Stimulated activated CD4-positive, alpha-beta T cell treated with anti-CD3 and anti-CD28 coated beads, TNF-alpha, amount 100 ng/mL, for 4 hours (primary cell): ENCODE results near the gene PLOD2.
"Not testable (repeated sequence)": the region's sequence is repeated elsewhere in the genome, so short reads cannot be mapped to it uniquely, and the experiment has no call there.

Source experiments
- DNase-seq, 3 experiments: peaks; one replicate each; pipeline ENCODE4 v3.0.0-alpha.2; 2020; ENCODE audit warnings: low read depth in 3 of 3

PLOD2 gene

DNA sequence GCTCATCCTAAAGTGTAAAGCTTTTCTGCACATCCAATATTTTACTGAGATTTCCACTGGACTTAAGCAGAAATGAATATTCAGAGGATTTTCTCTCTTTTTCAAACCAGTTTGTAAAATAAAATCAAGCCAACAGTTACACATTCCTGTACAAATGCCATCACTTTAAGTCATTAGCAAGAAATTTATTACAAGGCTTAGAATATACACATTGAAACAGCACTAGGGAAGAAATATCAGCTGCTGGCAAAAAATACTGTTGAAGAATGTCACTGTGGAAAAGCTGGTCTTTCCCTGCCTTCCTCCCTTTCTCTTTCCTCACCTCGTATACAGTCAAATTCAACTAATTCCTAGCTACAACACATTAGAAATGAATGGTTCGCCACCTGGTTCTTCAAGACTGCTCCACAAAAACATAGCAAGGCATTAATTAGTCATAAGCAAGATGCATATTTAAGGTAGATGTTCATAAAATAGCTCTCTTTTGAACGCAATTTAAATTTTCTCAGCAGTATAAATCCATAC, 21.3 kb downstream of the PLOD2 start:
- DNase-seq, result no peak

DNA sequence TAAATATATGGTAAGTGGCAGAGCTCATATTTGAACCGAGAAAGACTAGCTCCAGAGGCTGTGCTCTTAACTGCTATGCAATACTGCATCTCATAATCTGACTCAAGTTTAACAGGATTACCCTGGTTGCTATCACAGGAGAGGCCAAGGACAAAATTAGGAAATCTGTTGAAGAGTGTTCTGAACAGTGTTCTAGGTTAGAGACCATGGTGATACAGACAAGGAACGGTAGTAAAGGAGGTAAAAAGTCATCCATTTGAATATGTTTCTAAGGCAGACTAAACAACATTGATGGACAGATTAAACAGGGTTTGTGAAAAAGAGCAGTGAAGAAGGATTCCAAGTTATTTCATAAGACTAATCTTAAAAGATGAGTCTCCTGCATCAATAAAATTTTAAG, 22.1 kb downstream of the PLOD2 start:
- no peak for DNase-seq

DNA sequence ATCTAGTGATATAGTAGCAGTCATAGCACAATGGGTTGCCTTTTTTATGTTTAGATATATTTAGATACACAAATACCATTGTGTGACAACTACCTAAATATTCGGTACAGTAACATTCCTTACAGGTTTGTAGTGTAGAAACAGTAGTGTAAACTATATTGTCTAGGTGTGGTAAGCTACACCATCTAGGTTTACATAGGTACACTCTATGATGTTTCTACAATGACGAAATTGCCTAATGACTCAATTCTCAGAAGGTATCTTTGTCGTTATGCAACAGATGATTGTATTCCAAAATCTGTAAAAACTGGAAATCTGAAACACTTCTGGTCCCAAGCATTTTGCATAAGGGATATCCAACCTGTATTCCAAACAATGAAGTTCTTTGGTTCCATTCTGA, 24.3 kb downstream of the PLOD2 start:
- DNase-seq, result no peak

DNA sequence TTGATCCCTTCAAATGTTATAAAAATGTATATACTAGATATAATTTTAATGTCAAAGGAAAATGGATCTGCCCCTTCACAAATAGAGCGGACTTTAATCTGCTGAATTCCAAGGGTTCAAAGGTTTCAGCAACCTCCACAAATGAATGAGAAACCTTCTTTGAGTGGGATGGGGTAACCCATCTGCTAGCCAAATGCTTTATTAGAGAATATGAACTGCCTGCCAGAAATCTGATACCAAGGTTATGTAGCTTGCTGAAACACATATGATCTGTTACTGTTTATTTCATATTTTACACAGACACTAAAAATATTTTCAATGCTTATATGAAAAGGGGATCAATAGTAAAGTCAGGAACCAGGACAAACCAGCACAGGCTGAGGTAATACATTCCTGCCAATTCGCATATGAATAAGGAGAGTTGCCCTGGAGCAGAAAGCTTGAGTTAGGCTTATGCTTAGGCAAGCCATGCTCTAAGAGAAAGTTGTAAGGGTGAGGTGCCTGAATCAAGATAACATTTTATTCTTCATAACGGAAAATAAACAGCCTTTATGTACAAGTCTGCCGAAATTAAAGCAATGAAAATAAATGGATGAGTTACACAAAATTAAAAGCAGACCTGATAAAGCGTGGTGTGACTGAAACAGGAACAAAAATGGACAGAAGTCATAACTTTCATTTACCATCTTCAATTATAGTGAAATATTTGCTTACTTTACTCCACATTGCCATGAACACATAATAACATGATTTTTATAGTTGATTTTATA, 26.5 kb downstream of the PLOD2 start:
- DNase-seq, result no peak

DNA sequence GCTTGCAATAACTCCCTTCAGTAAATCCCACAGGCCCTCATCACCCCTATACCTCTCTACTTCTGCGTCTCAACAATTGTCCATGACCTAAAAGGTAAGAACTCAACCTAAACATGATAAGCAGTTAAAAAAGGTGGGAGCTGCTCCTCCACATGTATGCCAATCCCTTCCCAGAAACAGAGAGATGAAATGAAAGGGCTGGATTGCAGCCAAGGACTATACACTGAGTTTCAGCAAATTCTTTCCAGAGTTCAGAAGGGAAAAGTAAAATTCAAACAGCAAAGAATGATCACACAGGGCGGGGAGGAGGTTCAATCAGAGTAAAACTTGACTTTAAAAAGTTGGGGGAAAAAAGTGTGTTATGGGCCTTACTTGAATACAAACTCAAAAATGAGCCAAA, 27.5 kb downstream of the PLOD2 start:
- DNase-seq, result no peak

DNA sequence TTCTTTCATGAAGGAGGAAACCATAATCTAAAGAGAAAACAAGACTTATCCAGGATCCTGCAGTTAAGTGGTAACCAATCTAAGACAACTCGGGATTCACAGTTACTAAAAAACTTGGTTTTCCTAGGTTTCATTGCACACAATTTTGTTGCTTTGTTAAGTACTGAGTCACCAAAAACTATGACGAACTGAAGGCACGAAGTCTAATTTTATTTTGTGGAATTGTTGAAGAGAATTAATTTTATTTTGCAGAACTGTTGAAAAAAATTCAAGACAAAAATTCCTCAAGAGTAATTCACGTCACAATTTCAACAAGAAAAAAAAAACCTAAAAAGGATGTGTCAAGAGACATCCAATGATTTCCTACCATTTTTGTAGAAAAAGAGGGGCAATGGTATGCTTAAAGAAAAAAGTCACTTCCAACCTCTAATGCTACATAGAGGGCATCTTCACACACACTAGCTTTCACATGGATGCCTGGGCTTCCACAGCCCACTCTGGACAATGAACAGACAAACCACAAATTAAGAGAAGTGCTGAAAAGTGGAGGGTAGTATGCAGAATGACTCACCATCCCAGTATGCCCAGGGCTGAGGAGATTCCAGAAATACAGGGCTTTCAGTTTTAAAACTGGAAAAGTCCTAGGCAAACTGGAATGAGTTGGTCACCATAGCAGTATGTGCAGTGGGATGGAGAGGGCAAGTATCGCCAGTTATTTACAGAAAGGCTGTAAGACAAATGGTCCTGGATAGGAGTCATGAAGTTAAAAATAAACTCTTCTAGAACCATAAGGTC, 29.2 kb downstream of the PLOD2 start:
- DNase-seq, result no peak

DNA sequence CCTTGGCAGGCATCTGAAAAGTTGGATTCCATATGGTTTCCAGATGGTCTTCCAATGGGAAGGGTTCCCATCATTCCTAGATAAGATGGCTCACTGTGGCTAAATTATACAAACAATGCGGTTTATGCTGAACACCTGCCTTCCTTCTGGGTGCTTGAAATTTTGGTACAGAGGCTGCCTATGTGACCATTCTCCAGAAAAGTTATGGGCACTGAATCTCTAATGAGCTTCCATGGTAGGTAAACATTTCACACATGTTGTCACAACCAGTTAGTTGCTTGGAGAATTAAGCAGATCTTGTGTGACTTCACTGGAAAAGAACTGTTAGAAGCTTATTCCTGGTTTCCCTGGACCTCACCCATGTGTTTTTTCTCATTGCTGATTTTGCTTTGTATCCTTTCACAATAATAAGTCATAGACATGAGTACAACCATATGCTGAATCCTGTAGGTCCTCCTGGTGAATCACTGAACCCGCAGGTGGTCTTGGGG, 30.1 kb downstream of the PLOD2 start:
- no peak for DNase-seq

DNA sequence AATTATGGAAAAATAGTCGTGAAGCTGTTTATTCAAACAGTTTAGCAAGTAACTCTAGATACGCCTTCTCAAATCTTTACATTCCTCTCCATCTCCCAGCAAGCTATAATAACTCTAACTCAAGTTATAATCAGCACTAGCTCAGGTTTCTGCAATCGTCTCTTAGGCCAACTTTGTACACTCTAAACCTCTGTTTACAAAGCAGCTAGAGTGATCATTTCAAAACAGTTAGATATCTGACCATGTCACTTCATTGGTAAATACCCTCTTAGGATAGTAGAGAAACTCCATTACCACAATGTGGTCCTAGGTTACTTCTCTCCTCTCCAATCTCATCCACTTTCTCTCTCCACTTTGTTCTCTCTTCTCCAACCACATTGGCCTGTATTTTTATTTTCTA, 31.2 kb downstream of the PLOD2 start:
- DNase-seq, result no peak

DNA sequence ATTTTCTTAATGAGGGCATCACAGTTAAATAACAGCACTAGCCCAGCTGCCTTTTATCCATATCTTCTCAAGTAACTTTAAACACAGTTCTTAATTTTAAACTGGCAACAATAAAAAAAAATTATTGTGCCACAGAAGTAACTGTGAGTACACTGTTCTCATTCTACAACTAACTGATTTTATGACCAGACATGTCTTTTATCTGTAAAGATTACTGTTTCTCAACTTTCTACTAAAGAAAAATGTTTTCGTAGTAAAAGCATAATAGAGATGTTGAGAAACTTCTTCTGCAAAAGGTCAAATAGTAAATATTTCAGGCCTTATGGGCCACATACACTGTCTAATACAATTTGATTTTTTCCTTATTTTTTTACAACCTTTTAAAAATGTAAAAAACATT, 32.0 kb downstream of the PLOD2 start:
- no peak for DNase-seq

DNA sequence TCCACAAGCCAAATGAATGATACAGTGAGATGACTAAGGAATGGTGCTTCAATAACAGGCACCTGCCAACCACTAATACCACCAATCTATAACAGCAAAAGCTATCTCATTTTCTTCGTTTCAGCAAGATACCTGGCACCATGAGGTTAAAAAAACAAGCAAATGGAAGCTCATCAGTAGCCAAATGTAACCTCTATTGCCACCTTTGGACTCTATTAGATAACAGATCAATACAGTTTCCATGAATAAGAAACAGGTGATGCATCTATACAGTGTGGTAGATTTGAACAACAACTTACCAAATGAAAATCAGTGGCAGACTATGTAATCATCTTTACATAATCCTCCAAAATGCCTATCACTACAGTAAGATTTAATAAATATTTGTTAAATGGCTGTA, 32.8 kb downstream of the PLOD2 start:
- no peak for DNase-seq

DNA sequence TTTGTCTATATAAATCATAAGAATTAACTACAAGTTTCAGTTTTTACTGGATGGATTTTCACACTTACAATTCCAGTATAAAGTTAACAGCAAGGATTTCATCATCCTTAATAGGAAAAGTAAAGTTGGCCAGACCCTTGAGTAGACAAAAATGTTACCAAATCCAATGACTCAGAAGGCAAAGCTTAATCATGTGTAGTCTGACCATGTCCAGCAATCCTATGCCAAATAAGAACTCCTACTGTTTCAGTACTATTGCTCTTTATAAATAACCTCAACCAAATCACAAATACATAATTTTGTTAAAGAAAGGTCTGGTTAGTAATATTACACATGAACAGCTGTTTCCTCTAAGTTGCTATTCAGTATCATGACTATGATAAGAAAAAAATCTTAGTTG, 35.0 kb downstream of the PLOD2 start:
- DNase-seq, result no peak

DNA sequence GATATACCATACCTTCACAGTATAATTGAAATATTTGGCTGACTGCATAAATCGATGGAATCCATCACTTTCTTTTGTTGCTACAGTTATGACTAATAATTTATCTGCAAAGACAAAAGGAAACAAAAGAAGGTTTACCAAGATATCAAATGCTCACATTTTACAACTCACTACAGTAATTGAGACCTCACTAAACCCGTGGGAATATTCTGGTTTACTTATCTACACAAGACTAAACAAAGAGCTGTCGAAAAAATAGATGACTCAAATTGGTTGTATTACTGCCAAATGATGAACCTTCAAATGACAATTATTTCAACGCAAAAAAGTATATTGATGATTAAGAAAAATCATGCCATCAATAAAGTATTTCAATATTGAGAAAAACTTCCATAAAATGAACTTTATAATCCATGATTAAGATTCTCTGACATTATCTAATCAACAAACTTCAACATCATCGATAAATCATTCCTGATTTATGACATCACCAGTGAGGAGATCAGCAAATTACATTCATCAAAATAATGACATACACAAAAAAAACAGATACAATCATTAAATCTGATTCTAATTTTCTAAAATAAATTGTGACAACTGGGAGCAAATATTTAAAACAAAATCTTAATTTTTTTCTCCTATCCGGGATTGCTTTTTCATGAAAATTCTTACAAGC, 36.7 kb downstream of the PLOD2 start:
- no peak for DNase-seq

DNA sequence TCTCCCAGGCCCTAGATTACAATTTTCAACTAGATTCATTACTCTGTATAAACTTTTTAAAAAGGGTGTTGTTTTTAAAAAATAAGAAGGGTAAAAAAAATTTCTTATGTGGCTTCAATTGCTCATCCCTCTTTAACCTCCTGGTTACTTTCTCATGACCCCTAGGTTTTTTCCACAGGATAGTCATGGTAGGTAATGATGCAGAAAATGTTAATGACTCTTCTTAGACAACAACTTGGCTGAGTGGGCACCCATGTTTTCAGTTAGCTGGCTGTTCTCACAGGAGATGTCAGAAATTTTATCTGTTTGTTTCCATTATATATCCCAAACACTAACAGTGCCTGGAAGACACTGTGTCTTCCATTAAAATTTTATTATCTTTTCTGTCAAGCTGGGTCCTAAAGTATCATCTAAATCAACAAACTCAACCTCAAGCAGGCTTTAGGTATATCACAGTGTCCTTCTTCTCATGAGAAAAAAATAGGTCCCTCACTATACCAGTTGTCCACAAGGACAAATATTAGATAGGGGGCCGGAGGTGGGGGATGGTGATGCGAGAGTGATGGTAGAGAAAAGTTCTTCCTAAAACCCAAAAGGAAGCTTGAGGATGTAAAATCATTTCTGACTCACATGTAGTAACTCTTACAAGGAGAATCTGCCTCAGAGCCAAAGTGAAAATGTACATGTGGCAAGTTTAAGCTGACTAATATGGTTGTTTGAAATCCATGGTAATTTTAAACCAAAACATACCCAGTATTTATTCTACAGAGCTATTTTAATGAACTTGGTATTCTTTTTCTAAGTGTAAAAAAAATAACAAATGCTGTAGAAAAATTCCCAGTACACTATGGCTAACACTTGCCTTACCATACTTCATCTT, 43.3 kb downstream of the PLOD2 start:
- no peak for DNase-seq

DNA sequence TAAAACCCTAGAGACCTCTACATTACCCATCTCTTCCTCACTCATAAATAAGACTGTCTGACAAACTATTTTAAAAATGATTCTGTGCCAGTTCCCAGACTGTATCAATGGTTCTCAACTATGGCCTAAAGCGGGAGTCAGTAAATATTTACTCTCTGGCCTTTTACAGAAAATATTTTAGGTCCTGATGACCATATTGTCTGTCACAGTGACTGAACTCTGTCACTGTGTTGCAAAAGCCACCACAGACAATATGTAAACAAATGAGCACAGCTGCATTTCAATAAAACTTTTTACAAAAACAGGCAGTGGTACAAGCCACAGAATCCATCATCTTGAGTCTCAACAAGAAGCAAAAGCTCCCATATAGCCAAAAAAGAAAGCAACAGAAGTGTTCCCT, 45.4 kb downstream of the PLOD2 start:
- no peak for DNase-seq

DNA sequence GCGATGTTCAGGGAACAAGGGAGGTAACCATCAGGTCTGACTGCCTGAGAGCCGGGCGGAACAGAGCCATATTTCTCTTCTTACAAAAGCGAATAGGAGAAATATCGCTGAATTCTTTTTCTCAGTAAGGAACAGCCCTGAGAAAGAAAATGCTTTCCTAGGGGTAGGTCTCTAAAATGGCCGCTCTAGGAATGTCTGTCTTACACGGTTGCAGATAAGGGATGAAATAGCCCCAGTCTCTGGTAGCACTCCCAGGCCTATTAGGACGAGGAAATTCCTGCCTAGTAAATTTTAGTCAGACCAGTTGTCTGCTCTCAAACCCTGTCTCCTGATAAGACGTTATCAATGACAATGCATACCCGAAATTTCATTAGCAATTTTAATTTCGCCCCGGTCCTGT, 47.2 kb downstream of the PLOD2 start:
- DNase-seq, result not testable (repeated sequence)

DNA sequence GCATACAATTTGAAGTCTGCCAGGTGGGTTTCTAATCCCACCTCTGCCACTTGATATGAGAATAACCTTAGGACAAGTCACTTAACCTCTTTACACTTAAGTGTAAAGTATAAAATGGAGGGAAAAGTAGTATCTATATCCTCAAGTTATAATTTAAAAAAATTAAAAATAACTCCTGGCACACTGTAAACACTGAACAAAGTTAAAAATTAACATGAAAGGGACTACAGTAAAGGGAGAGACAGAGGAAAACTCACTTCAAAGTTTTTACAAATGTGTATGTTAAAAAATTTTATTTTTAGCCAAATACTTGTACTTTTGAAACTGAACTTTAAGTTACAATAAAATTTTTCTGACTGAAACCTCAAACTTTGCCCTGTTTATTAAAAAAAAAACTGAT, 49.6 kb downstream of the PLOD2 start:
- DNase-seq, result no peak

DNA sequence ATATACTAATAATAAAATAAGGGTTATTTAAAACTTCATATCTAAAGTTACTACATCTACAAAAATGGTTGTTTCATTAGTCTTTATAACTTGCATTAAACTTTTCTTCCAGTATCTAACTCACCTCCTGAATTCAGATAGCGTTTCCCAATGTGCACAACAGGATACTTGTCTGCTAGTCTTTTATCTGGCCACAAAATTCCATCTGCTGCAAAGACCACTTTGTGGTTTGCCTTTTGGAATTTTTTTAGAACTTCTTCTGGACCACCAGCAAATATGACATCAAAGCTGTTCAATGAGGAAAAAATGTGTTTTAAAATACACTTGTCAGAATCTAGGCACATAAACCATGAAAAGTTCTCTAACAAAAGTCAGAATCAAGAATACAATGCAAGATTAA, 50.8 kb downstream of the PLOD2 start:
- no peak for DNase-seq

DNA sequence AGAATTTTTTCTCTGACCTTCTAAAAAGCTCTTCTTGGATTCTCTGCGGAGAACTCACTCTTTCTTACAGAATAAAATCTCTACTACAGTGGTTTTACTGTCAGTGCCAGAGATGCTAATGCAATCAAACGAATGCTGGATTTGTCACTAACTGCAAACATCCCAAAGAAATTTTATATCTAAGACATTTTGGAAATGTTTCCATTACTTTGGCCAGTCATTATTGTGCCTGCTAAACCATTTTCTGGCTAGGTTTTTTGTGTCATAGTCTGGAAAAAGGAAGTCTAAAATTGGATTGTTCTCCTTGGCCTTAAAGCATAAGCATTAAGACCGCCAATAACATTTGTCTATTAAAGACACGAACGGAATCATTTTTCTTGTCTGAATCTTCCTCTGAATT, 54.0 kb downstream of the PLOD2 start:
- no peak for DNase-seq

DNA sequence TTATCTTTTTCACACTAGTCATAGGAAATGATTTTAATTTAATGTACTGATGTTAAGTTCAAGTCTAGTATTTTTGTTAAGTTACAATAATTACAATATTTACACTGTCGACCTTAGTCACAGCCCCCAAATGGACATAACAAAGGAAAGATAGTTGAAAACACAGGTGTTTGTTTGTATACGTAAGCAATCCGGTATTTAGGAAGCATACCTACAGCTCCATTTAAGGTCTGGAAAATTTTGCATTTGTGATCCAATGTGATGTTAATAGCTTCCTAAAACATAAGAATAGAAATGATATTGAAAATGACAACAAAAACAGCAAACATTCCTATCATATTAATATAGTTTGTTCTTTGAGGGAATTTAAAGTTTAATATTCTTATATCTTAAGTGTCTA, 56.9 kb downstream of the PLOD2 start:
- no peak for DNase-seq

DNA sequence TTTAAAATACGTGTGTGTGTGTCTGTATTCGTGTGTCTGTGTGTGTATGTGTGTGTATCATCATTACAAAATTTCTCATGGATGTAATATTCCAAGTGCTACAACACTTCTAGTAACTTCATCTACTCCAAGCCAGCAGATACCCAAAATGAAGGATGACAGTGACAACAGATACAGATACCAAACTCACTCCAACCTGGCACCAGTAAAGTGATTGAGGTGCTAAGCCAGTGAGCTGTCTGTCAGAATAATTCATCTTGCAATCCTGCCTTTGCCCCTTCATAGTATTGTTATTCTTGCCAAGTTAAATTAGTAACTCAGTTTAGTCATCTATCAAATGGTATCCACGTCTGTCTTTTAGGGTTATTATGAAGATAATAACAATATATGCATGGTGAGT, 58.1 kb downstream of the PLOD2 start:
- DNase-seq, result no peak

DNA sequence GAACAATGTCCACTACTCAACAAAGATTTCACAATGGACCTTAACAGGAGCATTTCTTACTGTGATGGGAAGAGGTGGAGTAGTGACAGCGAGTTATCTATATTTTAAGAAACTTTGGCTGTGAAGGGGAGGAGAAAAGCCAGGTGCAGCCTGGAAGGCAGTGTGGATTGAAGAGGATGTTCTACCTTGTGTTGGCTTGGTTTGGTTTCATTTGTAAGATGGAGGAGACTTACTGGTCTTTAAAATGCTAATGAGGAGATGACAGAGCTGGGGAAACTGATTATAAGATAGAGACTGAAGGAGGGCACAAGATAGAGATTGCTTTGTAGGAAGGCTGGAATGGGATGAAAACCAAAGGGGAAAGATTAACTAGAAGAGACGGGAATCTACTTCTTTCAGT, 59.4 kb downstream of the PLOD2 start:
- DNase-seq, result no peak
